Endothelial cell (in vitro differentiated cells): ENCODE measurements around the gene TIMM21. TPM values are rescaled to one million over a fixed set of nuclear protein-coding genes. Genes with fewer than 3 reads are reported as not detected.

ENCODE experiments used
- DNase-seq: peaks from one replicate; pipeline ENCODE4 v3.0.0; 2021; ENCODE audit warnings: low spot score
- H3K27ac Mint-ChIP-seq: one replicate; pipeline ENCODE4 v1.8.0; 2021; ENCODE audit warnings: mixed read lengths, inconsistent platforms; ENCODE audit not compliant: unreplicated experiment
- H3K27me3 Mint-ChIP-seq: one replicate; pipeline ENCODE4 v1.8.0; 2021; ENCODE audit warnings: mild to moderate bottlenecking, moderate library complexity, mixed read lengths, inconsistent platforms; ENCODE audit not compliant: unreplicated experiment
- H3K36me3 Mint-ChIP-seq: one replicate; pipeline ENCODE4 v1.8.0; 2021; ENCODE audit warnings: mild to moderate bottlenecking, low read depth, mixed read lengths, inconsistent platforms; ENCODE audit not compliant: unreplicated experiment
- H3K4me1 Mint-ChIP-seq: one replicate; pipeline ENCODE4 v1.8.0; 2021; ENCODE audit warnings: mild to moderate bottlenecking, mixed read lengths, inconsistent platforms; ENCODE audit not compliant: unreplicated experiment
- H3K4me3 Mint-ChIP-seq: one replicate; pipeline ENCODE4 v1.8.0; 2021; ENCODE audit warnings: mild to moderate bottlenecking, mixed read lengths, inconsistent platforms; ENCODE audit not compliant: unreplicated experiment
- H3K9me3 Mint-ChIP-seq: one replicate; pipeline ENCODE4 v1.8.0; 2021; ENCODE audit warnings: mixed read lengths, inconsistent platforms; ENCODE audit not compliant: unreplicated experiment
- CTCF ChIP-seq: fragments of 200-600 bp; sonication (generic); IDR thresholded peaks from one replicate; pipeline ENCODE4 v1.5.0; 2021; ENCODE audit warnings: antibody characterized with exemption; ENCODE audit not compliant: unreplicated experiment
- long read RNA-seq: library from polyadenylated mRNA; unstranded; transcript quantifications from one replicate; pipeline ENCODE4 v2.0.0, GENCODE V29; 2020; ENCODE audit not compliant: unreplicated experiment
- total RNA-seq: library from RNA; stranded (reverse); fragmentation: NEBNext Ultra II Directional; extraction: Animal tissue kit (Norgen Biotek cat#: 25700); gene quantifications from one replicate; pipeline ENCODE4 v1.2.1, GENCODE V29; 2021; ENCODE audit not compliant: unreplicated experiment

The TIMM21 gene
- total RNA-seq = 22.2 TPM
- long read RNA-seq, transcript TIMM21-201 (6 exons, 3,095 nt) = major isoform, 8 of 11 reads
- long read RNA-seq, partial matches to known transcripts = 0 of 11 reads
- long read RNA-seq, other reads (novel, unspliced or antisense) = 3 of 11 reads

GRCh38 chr18:74147779-74148542, at the start of gene TIMM21, which contains the start of gene FBXO15:
TIMM21 (plus strand) TSS chr18:74148523; CDS start chr18:74148809, 286 bp downstream.
FBXO15 (minus strand) TSS chr18:74147834; CDS start chr18:74147785, 49 bp downstream.
- H3K4me1 Mint-ChIP-seq = peaks cover 18% of the 10 kb centered on the region
- H3K36me3 Mint-ChIP-seq = peaks cover 3% of the 10 kb centered on the region
- DNase-seq = peak; percentile 94
- H3K27ac Mint-ChIP-seq = peak within 1 kb of the TSS; percentile 74
- TF ChIP-seq CTCF = no peak
- peak within 1 kb of the TSS; percentile 96 for H3K4me3 Mint-ChIP-seq
- no peaks in the 10 kb centered on the region for H3K9me3 Mint-ChIP-seq
- H3K27me3 Mint-ChIP-seq = peaks cover 9% of the 10 kb centered on the region

- DNase-seq = no peak
- H3K36me3 Mint-ChIP-seq = no peaks in the 10 kb centered on the region
- no peaks in the 10 kb centered on the region for H3K27me3 Mint-ChIP-seq
- H3K4me3 Mint-ChIP-seq = no peak overlapping the region
- TF ChIP-seq CTCF = no peak
- no peaks in the 10 kb centered on the region for H3K9me3 Mint-ChIP-seq
- no peak overlapping the region for H3K27ac Mint-ChIP-seq
- no peaks in the 10 kb centered on the region for H3K4me1 Mint-ChIP-seq
These were observed 39.9 kb upstream of the TIMM21 start for GRCh38 chr18:74108460-74108859.

- Mint-ChIP-seq H3K36me3 (no peaks in the 10 kb centered on the region), H3K27ac (no peak overlapping the region), H3K4me3 (no peak overlapping the region), H3K4me1 (no peaks in the 10 kb centered on the region), H3K27me3 (no peaks in the 10 kb centered on the region), H3K9me3 (no peaks in the 10 kb centered on the region)
- DNase-seq = no peak
- no peak for TF ChIP-seq CTCF
These were observed 38.2 kb upstream of the TIMM21 start for GRCh38 chr18:74110149-74110548.

GRCh38 chr18:74110976-74111375, 37.3 kb upstream of the TIMM21 start:
- Mint-ChIP-seq H3K4me1 (no peaks in the 10 kb centered on the region), H3K9me3 (no peaks in the 10 kb centered on the region), H3K36me3 (no peaks in the 10 kb centered on the region), H3K27me3 (no peaks in the 10 kb centered on the region), H3K4me3 (no peak overlapping the region), H3K27ac (no peak overlapping the region)
- TF ChIP-seq CTCF = no peak
- no peak for DNase-seq

- TF ChIP-seq CTCF = no peak
- no peaks in the 10 kb centered on the region for H3K4me1 Mint-ChIP-seq
- H3K9me3 Mint-ChIP-seq = no peaks in the 10 kb centered on the region
- H3K27ac Mint-ChIP-seq = no peak overlapping the region
- H3K4me3 Mint-ChIP-seq = no peak overlapping the region
- DNase-seq = no peak
- H3K27me3 Mint-ChIP-seq = no peaks in the 10 kb centered on the region
- no peaks in the 10 kb centered on the region for H3K36me3 Mint-ChIP-seq
These were observed 34.6 kb upstream of the TIMM21 start for GRCh38 chr18:74113711-74114110.
